ENCODE measurements around the gene PLOD3.

The PLOD3 gene

GRCh38 chr7:101159696-101160674, 57.4 kb downstream of the PLOD3 start:
- no peak overlapping the region for H2BK12ac ChIP-seq (ENCODE audit: low read length in 2 of 2)
- H2AFZ ChIP-seq (ENCODE audit: low read depth, low read length) = no peak overlapping the region
- no peak overlapping the region for H4K8ac ChIP-seq (ENCODE audit: low read length)
- no peak overlapping the region for H3K27ac ChIP-seq (ENCODE audit: low read length, poor library complexity, severe bottlenecking)
- no peak overlapping the region for H3K9ac ChIP-seq (ENCODE audit: low read length)
- no peak overlapping the region for H3K4ac ChIP-seq (ENCODE audit: low read depth in 1 of 2, low read length in 2 of 2)
- peak overlapping the region in 1 of 2 experiments; percentile 18 for H3K14ac ChIP-seq (ENCODE audit: low read length in 2 of 2)
- no peak overlapping the region for H3K4me3 ChIP-seq (ENCODE audit: insufficient read depth in 1 of 2, low read depth in 1 of 2, low read length in 2 of 2)
- peaks cover 48 to 49% of the 10 kb centered on the region in 2 experiments for H3K36me3 ChIP-seq (ENCODE audit: control insufficient read depth in 1 of 2, insufficient read depth in 2 of 2, low read depth in 1 of 2, low read length in 2 of 2)
- peaks cover 54% of the 10 kb centered on the region for H3K4me1 ChIP-seq (ENCODE audit: control insufficient read depth, insufficient read depth, low read depth, low read length)
- H3K27me3 ChIP-seq (ENCODE audit: control insufficient read depth in 1 of 2, insufficient read depth in 1 of 2, low read length in 2 of 2) = peaks cover 5 to 22% of the 10 kb centered on the region in 2 experiments
- H3K9me3 ChIP-seq (ENCODE audit: control insufficient read depth, low read length) = no peaks in the 10 kb centered on the region
- peak; percentile 37 for DNase-seq
- no peak overlapping the region for H2BK15ac ChIP-seq (ENCODE audit: low read depth, poor library complexity, severe bottlenecking)
- H3K23ac ChIP-seq (ENCODE audit: low read length in 2 of 2) = no peak overlapping the region
- H2BK120ac ChIP-seq (ENCODE audit: low read depth, low read length) = no peak overlapping the region
- peak overlapping the region; percentile 81 for H2AK5ac ChIP-seq (ENCODE audit: low read length, severe bottlenecking)
- WGBS = 69% methylated on average over 20 of the region's 31 CpGs
- peaks cover 23% of the 10 kb centered on the region for H3K79me1 ChIP-seq (replicated peaks; ENCODE audit: low read length, poor library complexity, severe bottlenecking)
- no peak overlapping the region for H4K91ac ChIP-seq (ENCODE audit: low read length)
- H2BK5ac ChIP-seq (ENCODE audit: low read depth, low read length, poor library complexity, severe bottlenecking) = no peak overlapping the region
- no peak overlapping the region for H3K18ac ChIP-seq (ENCODE audit: low read depth in 1 of 2, low read length in 2 of 2)
- no peak overlapping the region for H3K4me2 ChIP-seq (ENCODE audit: low read length, poor library complexity, severe bottlenecking)

GRCh38 chr7:101156866-101157589, 60.4 kb downstream of the PLOD3 start:
- no peak overlapping the region for H3K18ac ChIP-seq (ENCODE audit: low read depth in 1 of 2, low read length in 2 of 2)

GRCh38 chr7:101156277-101156676, 61.1 kb downstream of the PLOD3 start:
- Histone ChIP-seq H3K4me2 (ENCODE audit: low read length, poor library complexity, severe bottlenecking) (no peak overlapping the region), H3K9me3 (ENCODE audit: control insufficient read depth, low read length) (no peaks in the 10 kb centered on the region), H3K4me1 (ENCODE audit: control insufficient read depth, insufficient read depth, low read depth, low read length) (peaks cover 33% of the 10 kb centered on the region), H4K8ac (ENCODE audit: low read length) (no peak overlapping the region), H2BK12ac (ENCODE audit: low read length in 2 of 2) (no peak overlapping the region), H3K4ac (ENCODE audit: low read depth in 1 of 2, low read length in 2 of 2) (no peak overlapping the region), H3K23ac (ENCODE audit: low read length in 2 of 2) (no peak overlapping the region), H2BK5ac (ENCODE audit: low read depth, low read length, poor library complexity, severe bottlenecking) (no peak overlapping the region), H3K4me3 (ENCODE audit: insufficient read depth in 1 of 2, low read depth in 1 of 2, low read length in 2 of 2) (peak overlapping the region in 1 of 2 experiments; percentile 90), H3K27me3 (ENCODE audit: control insufficient read depth in 1 of 2, insufficient read depth in 1 of 2, low read length in 2 of 2) (peaks cover 0 to 4% of the 10 kb centered on the region in 2 experiments), H3K14ac (ENCODE audit: low read length in 2 of 2) (no peak overlapping the region), H2BK120ac (ENCODE audit: low read depth, low read length) (no peak overlapping the region), H2AFZ (ENCODE audit: low read depth, low read length) (no peak overlapping the region), H4K91ac (ENCODE audit: low read length) (no peak overlapping the region), H3K9ac (ENCODE audit: low read length) (no peak overlapping the region), H3K27ac (ENCODE audit: low read length, poor library complexity, severe bottlenecking) (no peak overlapping the region), H2AK5ac (ENCODE audit: low read length, severe bottlenecking) (no peak overlapping the region), H2BK15ac (ENCODE audit: low read depth, poor library complexity, severe bottlenecking) (no peak overlapping the region), H3K18ac (ENCODE audit: low read depth in 1 of 2, low read length in 2 of 2) (no peak overlapping the region), H3K79me1 (replicated peaks; ENCODE audit: low read length, poor library complexity, severe bottlenecking) (peaks cover 26% of the 10 kb centered on the region), H3K36me3 (ENCODE audit: control insufficient read depth in 1 of 2, insufficient read depth in 2 of 2, low read depth in 1 of 2, low read length in 2 of 2) (peaks cover 37 to 41% of the 10 kb centered on the region in 2 experiments)
- DNase-seq = no peak
- 86% methylated on average over 6 of the region's 6 CpGs for WGBS

More at GRCh38 chr7:101156866-101157589, 60.4 kb downstream of the PLOD3 start:
- Histone ChIP-seq H3K14ac (ENCODE audit: low read length in 2 of 2) (no peak overlapping the region), H3K23ac (ENCODE audit: low read length in 2 of 2) (no peak overlapping the region), H3K9ac (ENCODE audit: low read length) (no peak overlapping the region), H3K36me3 (ENCODE audit: control insufficient read depth in 1 of 2, insufficient read depth in 2 of 2, low read depth in 1 of 2, low read length in 2 of 2) (peaks cover 44 to 48% of the 10 kb centered on the region in 2 experiments), H3K4me1 (ENCODE audit: control insufficient read depth, insufficient read depth, low read depth, low read length) (peaks cover 33% of the 10 kb centered on the region), H3K9me3 (ENCODE audit: control insufficient read depth, low read length) (no peaks in the 10 kb centered on the region), H2BK15ac (ENCODE audit: low read depth, poor library complexity, severe bottlenecking) (no peak overlapping the region), H4K91ac (ENCODE audit: low read length) (no peak overlapping the region), H2AK5ac (ENCODE audit: low read length, severe bottlenecking) (no peak overlapping the region), H3K79me1 (replicated peaks; ENCODE audit: low read length, poor library complexity, severe bottlenecking) (peaks cover 26% of the 10 kb centered on the region), H2BK12ac (ENCODE audit: low read length in 2 of 2) (no peak overlapping the region), H3K27me3 (ENCODE audit: control insufficient read depth in 1 of 2, insufficient read depth in 1 of 2, low read length in 2 of 2) (peaks cover 0 to 4% of the 10 kb centered on the region in 2 experiments), H2AFZ (ENCODE audit: low read depth, low read length) (no peak overlapping the region), H2BK5ac (ENCODE audit: low read depth, low read length, poor library complexity, severe bottlenecking) (no peak overlapping the region), H4K8ac (ENCODE audit: low read length) (no peak overlapping the region), H3K4me3 (ENCODE audit: insufficient read depth in 1 of 2, low read depth in 1 of 2, low read length in 2 of 2) (no peak overlapping the region), H3K4ac (ENCODE audit: low read depth in 1 of 2, low read length in 2 of 2) (no peak overlapping the region), H3K27ac (ENCODE audit: low read length, poor library complexity, severe bottlenecking) (no peak overlapping the region), H3K4me2 (ENCODE audit: low read length, poor library complexity, severe bottlenecking) (no peak overlapping the region), H2BK120ac (ENCODE audit: low read depth, low read length) (no peak overlapping the region)
- DNase-seq = no peak
- WGBS = 92% methylated on average over 10 of the region's 14 CpGs

All from mesenchymal stem cell (in vitro differentiated cells and primary cell).